HG03175 (cell line): Measurements from ENCODE around the gene LRRN4CL.

Experiments
- ATAC-seq: cut with Tn5 transposase; IDR thresholded peaks from one replicate; pipeline ENCODE4 v1.9.1; 2021; ENCODE audit warnings: mild to moderate bottlenecking, moderate library complexity; ENCODE audit not compliant: unreplicated experiment

Gene LRRN4CL

GRCh38 chr11:62648185-62648966, 41.0 kb downstream of the LRRN4CL start:
- ATAC-seq: no peak

GRCh38 chr11:62647609-62648005, 41.7 kb downstream of the LRRN4CL start:
- ATAC-seq: no peak

DNA sequence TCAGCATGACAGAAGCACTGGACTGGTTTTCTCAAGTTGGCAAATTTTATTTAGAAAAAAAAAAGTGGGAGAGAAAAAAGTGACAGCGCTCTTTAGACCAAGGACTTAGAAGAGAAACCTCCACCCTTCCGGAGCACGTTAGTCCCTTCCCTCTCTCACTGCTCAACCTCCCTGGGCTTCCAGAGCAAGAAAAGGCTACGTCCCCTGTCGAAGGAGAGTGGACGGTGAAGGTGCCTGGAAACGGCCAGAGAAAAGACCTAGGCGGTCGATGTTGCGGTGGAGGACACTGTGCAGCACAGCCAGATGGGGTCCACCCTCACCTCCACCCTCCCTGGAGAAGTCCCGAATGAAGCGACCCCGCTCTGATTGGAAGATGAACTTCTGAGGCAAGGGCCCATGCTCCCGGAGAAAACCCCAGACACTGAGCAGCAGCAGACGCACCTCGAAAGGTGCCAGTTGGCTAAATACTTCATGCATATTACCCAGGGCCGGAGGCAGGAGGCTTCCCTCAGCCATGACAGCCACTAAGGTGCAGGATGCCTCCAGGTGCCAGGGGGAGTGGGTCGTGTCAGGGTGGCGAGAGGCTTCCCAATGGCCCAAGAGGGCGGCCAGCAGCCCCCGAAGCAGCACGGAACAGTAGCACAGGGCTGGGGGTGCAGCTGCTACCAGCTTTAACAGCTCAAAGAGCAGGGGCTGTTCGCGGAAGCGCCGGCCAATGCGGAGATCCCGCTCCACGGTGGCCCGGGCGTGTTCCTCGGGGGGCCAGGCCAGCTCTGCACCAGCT, 42.3 kb downstream of the LRRN4CL start:
- ATAC-seq: no peak

GRCh38 chr11:62645946-62646824, 43.1 kb downstream of the LRRN4CL start, which contains the start of gene GANAB:
Gene GANAB, minus strand, starts transcription at chr11:62646613. Its CDS starts 14 bp downstream, at chr11:62646599.
- ATAC-seq: peak; percentile 97

- no peak for ATAC-seq
Observed at GRCh38 chr11:62645671-62645945, 43.7 kb downstream of the LRRN4CL start.

- no peak for ATAC-seq
Observed at GRCh38 chr11:62644220-62644619, 45.1 kb downstream of the LRRN4CL start.
